Jurkat, Clone E6-1 (cell line): ENCODE data around the gene IZUMO4.

Experiments
- DNase-seq: peaks from one replicate; pipeline ENCODE4 v3.0.0-alpha.2; 2011; ENCODE audit warnings: low read depth, low spot score
- H3K4me3 ChIP-seq: 2 replicates; pipeline ENCODE4 v1.5.1; 2011; ENCODE audit warnings: mild to moderate bottlenecking, low read length, control low read depth, moderate library complexity

The IZUMO4 gene

DNA sequence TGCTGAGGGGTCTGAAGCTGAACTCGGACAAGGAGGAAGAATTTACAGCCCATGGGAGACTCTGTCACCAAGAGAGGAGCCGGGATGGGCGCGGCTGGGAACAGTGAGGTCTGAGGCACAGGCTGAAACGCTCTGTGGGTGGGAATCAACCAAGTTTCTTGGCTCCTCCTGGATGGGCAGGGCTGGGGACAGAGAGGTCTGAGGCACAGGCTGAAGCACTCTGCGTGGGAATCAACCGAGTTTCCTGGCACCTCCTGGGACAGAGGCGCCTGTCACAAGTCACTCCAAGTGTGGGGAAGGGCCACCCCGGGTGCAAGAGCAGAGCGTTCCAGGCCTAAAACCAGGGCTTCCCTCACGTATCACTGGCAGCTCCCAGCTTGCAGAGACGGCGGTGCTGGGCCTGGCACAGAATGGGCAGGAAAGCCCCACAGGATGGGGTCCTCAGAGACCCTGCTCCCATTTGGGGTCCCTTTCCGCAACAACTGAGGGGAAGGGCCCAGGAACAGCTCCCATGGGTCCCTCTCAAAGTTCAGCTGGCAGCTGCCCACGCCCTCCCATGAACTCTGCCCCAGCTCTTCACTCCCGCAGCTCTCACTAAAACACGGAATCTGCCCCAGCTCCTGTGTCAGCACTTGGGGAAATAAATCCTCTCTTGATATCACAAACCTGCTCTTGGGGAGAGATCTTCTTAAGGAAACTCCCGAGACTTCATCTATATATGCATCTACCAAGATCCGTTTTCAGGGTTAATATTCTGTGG, 36.2 kb downstream of the IZUMO4 start:
- no peak for DNase-seq
- no peak overlapping the region for H3K4me3 ChIP-seq

DNA sequence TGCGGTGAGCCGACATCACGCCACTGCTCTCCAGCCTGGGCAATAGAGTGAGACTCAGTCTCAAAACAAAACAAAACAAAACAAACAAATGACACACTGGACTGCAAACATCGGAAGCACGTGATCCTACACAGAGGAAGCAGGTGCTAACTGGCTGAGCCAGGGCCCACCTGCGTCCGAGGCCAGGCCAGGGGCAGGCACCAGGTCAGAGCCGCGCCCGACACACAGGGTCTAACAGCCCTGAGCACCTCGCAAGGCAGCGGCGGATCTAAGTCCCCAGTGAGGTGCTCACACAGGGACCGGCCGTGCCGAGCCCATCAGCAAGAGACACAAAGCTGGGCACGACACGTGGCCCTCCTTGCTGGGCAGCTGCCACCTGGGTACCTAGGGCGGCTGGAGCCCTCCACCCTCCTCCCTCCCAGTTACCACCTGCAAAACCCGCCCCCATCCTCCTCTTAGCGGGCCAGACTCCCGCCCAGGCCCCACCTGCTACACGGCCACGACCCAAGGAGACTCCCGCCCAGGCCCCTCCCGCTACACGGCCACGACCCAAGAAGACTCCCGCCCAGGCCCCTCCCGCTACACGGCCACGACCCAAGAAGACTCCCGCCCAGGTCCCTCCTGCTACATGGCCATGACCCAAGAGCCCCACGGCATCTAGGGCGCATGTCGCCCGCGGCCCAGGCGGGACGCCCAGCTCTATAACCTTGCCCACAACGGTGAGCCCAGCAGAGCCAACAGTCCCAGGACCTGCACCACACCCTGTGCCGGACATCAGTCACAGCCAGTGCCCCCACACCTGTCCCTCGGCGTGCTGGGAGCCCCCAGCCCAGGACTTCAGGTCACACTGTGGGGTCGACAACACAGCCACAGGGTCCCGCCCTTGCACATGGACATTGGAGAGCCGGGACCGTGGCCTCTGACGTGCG, 39.0 kb downstream of the IZUMO4 start:
- no peak overlapping the region for H3K4me3 ChIP-seq
- DNase-seq: no peak

DNA sequence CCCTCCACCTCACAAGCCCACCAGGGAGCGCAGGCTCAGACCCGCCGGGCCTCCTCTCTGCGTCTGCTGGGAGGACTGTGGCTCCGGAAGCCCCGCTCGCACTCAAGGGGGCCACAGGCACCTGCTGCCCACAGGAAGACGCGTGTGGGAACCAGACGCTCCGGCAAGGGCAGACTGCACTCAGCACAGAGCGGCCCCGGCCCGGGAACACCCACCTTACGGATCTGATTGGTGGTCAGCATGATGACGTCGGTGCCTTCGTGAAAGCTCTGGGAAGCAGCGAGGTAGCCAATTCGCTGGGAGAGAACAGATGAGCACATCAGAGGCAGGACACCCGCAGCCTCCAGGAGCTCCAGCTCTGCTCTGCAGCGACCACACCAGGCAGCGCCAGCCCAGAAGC, 40.1 kb downstream of the IZUMO4 start:
- no peak overlapping the region for H3K4me3 ChIP-seq
- DNase-seq: no peak

DNA sequence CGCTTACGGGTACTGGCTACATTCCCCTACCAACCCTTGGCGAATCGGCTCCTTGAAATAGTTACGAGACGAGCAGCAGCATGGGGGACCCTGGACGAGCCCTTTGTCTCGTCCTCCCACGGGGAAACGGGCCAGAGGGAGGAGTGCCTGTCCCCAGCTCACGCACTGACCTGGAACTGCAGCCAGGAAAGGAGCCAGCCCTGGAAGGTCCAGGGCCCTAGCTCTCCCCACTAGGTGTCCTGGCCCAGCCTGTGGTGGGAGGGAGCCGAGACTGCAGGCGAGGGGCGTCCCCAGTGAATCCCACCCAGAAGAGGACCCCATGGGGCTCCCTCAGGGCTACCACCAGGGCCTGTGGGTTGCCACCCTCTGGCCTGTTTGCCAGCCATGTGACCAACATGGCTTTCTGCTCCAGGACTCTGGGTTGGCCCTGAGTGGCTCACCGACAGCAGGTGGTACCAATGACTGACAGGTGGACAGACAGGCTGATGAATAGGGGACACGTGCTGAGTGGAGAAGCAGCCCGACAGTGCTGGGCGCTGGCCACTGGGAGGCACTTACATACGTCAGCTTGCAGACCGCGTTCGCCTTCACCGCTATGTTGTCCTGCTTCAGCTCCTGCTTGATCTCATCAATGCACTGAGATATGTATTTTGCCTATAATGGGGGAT, 41.5 kb downstream of the IZUMO4 start:
- no peak for DNase-seq
- H3K4me3 ChIP-seq: no peak overlapping the region

DNA sequence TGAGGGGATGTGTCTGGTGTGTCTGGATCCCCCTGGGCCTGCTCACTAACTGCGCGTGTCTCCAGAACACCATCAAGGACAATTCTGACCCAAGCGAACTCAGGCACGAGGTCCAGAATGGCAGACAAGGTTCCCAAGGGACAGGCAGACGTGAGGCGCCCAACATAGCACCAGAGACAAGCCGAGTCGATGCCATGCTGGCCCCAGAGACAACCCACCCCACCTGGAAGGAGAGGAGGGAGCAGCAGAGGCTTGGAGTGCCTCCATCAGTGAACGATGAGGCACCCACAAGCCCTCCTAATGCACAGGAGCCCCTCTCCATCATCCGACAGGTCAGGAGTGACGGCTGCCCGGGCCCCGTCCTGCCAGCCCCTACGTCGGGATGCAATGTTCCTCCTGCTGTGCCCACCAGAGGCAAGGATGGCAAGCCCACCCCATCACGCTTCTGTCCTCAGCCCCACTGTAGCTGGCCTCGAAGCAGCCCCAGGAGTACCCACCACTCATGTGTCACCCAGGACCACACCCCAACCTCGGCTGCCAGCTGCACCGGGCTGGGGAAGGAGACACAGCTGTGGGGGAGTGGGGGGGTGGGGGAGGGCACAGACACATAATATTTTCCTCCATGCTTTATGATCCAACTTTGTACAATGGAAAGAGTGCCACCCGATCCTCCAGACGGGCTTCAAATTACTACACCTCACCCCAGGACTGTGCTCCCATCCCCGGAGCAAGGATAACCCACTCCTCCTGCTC, 42.8 kb downstream of the IZUMO4 start:
- no peak for DNase-seq
- H3K4me3 ChIP-seq: no peak overlapping the region

DNA sequence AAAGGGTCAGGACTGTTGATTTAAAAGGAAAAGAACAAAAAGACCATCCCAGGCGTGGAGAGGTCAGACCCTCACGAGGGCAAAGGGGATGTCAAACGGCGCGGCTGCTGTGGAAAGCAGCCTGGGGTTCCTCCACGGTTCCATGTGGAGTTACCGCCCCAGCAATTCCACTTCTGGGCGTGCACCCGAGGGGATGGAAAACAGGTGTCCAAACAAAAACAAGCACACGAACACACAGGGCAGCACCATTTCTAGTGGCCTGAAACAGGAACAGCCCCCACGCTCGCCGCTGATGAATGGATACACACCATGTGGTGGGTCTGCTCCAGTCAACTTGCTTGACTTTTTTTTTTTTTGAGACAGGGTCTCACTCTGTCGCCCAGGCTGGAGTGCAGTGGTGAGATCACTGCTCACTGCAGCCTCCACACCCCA, 43.4 kb downstream of the IZUMO4 start:
- no peak overlapping the region for H3K4me3 ChIP-seq
- DNase-seq: no peak

DNA sequence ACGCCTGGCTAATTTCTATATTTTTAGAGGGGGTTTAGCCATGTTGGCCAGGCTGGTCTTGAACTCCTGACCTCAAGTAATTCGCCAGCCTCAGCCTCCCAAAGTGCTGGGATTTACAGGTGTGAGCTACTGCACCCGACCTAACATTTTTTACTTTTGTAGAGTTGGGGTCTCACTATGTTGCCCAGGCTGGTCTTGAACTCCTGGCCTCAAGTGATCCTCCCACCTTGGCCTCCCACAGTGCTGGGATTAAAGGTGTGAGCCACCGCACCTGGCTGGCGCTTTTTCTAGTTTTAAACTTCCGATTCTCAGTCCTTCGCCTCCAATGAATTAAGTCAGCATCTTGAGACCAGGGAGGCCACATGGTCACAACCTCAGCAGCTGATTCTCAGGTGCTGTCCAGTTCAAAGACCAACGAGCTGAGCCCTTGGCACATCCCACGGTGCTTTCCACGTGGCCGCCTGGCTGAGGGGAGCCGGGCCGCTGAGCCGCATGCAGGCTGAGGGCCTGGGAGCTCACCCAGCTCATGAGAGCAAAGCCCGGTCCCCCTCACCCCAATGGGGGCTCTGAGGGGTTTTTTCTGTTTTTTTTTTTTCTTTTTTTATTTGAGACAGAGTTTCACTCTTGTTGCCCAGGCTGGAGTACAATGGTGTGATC, 45.6 kb downstream of the IZUMO4 start:
- H3K4me3 ChIP-seq: no peak overlapping the region
- no peak for DNase-seq

DNA sequence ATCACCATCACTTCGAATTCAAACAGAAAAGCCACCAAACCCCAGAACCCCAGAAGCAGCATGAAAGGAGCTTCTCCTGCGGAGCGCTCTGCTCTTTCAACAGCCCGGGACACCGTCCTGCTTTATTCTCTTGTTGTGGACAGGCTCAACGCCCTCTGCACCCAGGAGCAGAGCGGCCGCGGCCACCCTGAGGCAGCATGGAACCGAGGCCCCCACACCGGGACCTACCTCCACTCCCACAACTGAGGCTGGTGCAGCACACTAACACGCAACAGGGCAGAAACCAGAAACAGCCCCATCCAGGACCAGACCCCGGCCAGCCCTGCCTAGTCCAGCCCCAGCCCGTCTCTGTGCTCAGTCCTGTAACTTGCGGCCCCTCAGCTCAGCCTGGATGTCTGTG, 47.5 kb downstream of the IZUMO4 start:
- H3K4me3 ChIP-seq: no peak overlapping the region
- DNase-seq: no peak

DNA sequence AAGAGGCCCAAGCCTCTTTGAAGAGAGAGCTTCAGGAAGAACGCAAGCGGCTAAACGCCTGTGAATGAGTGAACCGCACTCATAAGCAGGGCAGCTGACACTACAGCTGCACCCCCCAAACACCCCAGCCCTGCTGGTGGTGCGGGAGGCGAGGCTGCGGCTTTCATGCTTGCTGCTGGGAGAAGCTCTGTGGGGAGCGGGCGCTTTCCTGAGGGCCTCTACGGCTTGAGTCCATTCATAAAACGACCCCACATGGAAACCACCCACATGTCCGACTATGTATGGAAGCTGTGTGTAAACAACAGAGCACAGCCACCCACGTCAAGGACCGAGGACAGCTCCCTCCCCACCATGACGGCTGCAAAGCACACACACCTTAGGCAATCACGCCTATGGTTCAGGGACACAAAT, 49.1 kb downstream of the IZUMO4 start:
- no peak overlapping the region; the same call in 1 of the 2 replicates for H3K4me3 ChIP-seq
- DNase-seq: peak; percentile 70

DNA sequence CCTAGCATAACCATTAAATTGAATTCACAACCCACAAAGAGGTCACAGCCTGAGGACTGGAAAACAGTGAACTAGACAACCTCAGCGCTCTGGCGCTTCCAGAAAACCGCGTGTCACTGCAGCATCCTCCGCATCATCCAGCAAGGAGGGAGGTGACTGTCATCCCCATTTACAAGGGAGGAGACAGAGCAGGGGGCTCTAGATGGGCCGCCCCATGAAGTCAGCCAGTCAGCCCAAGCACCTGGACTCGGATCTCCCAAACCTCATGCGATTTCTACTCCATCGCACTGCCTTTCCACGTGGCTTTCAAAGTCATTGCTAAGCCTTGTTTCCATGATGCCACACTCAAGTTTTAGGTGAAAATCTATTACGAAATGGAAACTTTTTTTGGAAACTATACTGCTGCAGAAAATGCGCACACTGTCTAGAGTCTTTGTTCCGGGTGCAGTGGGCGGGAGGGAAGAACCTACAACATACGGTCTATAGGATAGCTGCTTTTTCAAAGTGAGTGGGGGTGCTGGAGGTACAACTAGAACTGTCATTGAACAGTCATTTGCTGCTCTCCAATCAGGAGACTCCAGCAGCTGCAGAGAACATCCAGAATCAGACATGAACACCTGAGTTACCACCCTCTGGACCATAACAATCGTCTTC, 51.9 kb downstream of the IZUMO4 start:
- no peak for DNase-seq
- H3K4me3 ChIP-seq: no peak overlapping the region
